HepG2 (cell line): ENCODE measurements around the gene TBR1. TPM values are rescaled to one million over a fixed set of nuclear protein-coding genes. Genes with fewer than 3 reads are reported as not detected.

ENCODE experiments used
- ATAC-seq: fragments of 200-7000 bp; cut with Tn5 transposase; 3 replicates; pipeline ENCODE4 v1.9.1; 2020; ENCODE audit warnings: mild to moderate bottlenecking, moderate library complexity
- BruUV-seq: library from RNA; stranded (reverse); fragments of 400-500 nt; replicated peaks from 2 replicates; lab custom pipeline; 2021; lab: Mats Ljungman, UMichigan
- CTCF ChIA-PET: fragments of 300-600 bp; formaldehyde crosslinking; extraction: SDS; loops from one replicate; lab custom pipeline; 2021; ENCODE audit warnings: low total read pairs, inconsistent platforms, low intra/inter-chr PET ratio; lab: Yijun Ruan, JAX
- POLR2A ChIA-PET: fragments of 350-600 bp; sonication (Branson Sonifier 250); formaldehyde crosslinking; loops from one replicate; lab custom pipeline; 2020; ENCODE audit warnings: antibody characterized with exemption, inconsistent platforms; lab: Yijun Ruan, JAX
- DNase-seq: peaks from one replicate; pipeline ENCODE4 v3.0.0-alpha.2; 2015; ENCODE audit warnings: low spot score
- FAIRE-seq: peaks from 3 replicates; lab custom pipeline; 2011; peaks lifted over from hg19 to GRCh38; lab: Jason Lieb, UNC
- H2AFZ ChIP-seq: one replicate; pipeline ENCODE4 v1.6.1; 2011; ENCODE audit warnings: low read length, inconsistent platforms
- H3K27ac ChIP-seq: fragments of 300-600 bp; 3 replicates; pipeline ENCODE4 v1.8.0; 2011; ENCODE audit warnings: mixed run types, mild to moderate bottlenecking, mixed read lengths, low read length, inconsistent platforms; ENCODE audit not compliant: insufficient read depth; ENCODE audit errors: extremely low read length
- H3K27me3 ChIP-seq, 2 experiments: fragments of 200-600 bp in 1 of 2; 2 replicates in 1 of 2; 3 replicates in 1 of 2; pipeline versions ENCODE4 v1.6.0 to v1.8.0; 2011; ENCODE audit warnings: low read length in 2 of 2, mild to moderate bottlenecking in 2 of 2, moderate library complexity in 2 of 2, inconsistent platforms in 1 of 2; ENCODE audit not compliant: insufficient read depth in 2 of 2, control insufficient read depth in 1 of 2
- H3K36me3 ChIP-seq, 2 experiments: fragments of 200-600 bp in 1 of 2; replicated peaks in 1 of 2; 2 replicates in 1 of 2; 3 replicates in 1 of 2; pipeline versions ENCODE4 v1.5.1 to v1.8.0; 2011; ENCODE audit warnings: low read length in 2 of 2, inconsistent platforms in 1 of 2; ENCODE audit not compliant: insufficient read depth in 2 of 2, control insufficient read depth in 1 of 2
- H3K4me1 ChIP-seq: 2 replicates; pipeline ENCODE4 v1.5.1; 2012; ENCODE audit warnings: low read length, inconsistent platforms; ENCODE audit not compliant: insufficient read depth
- H3K4me2 ChIP-seq: 2 replicates; pipeline ENCODE4 v1.6.0; 2011; ENCODE audit warnings: low read depth, low read length, inconsistent platforms
- H3K4me3 ChIP-seq, 3 experiments: fragments of 200-600 bp in 1 of 3; sonication (generic), shearing (Covaris generic) in 1 of 3; replicated peaks in 1 of 3; 2 replicates each; pipeline ENCODE4 v1.5.1; 2011 to 2016; ENCODE audit warnings: low read length in 3 of 3, inconsistent platforms in 2 of 3, low read depth in 2 of 3, mild to moderate bottlenecking in 2 of 3, control low read depth in 1 of 3, mixed read lengths in 1 of 3; ENCODE audit not compliant: insufficient read depth in 1 of 3
- H3K79me2 ChIP-seq: one replicate; pipeline ENCODE4 v1.6.1; 2011; ENCODE audit warnings: low read length, inconsistent platforms; ENCODE audit not compliant: insufficient read depth
- H3K9ac ChIP-seq: 2 replicates; pipeline ENCODE4 v1.6.0; 2011; ENCODE audit warnings: mild to moderate bottlenecking, low read depth, low read length, inconsistent platforms; ENCODE audit not compliant: insufficient read depth
- H3K9me3 ChIP-seq: 2 replicates; pipeline ENCODE4 v1.5.1; 2012; ENCODE audit warnings: mild to moderate bottlenecking, low read length
- H4K20me1 ChIP-seq: 2 replicates; pipeline ENCODE4 v1.6.0; 2011; ENCODE audit warnings: inconsistent platforms, mild to moderate bottlenecking, low read length, moderate library complexity; ENCODE audit not compliant: insufficient read depth
- EHMT2 ChIP-seq: fragments of 200-600 bp; sonication (generic); IDR thresholded peaks from 2 replicates; pipeline ENCODE4 v1.7.0; 2017; ENCODE audit warnings: antibody characterized with exemption, low read depth, low read length, borderline replicate concordance
- HOXA7 ChIP-seq: sonication (generic); formaldehyde crosslinking; IDR thresholded peaks from 2 replicates; pipeline ENCODE4 v1.8.1; 2022; ENCODE audit warnings: mild to moderate bottlenecking, missing genetic modification reagents, moderate library complexity
- KIAA2018 ChIP-seq: sonication (generic); formaldehyde crosslinking; IDR thresholded peaks from 2 replicates; pipeline ENCODE4 v1.5.0; 2020; ENCODE audit warnings: mild to moderate bottlenecking, missing genetic modification reagents, borderline replicate concordance
- RAD51 ChIP-seq: fragments of 450-650 bp; IDR thresholded peaks from 2 replicates; pipeline ENCODE4 v1.6.1; 2016; ENCODE audit warnings: borderline replicate concordance
- RFXANK ChIP-seq: IDR thresholded peaks from 2 replicates; pipeline ENCODE4 v1.6.1; 2016
- SALL2 ChIP-seq: sonication (generic); formaldehyde crosslinking; IDR thresholded peaks from 2 replicates; pipeline ENCODE4 v1.8.1; 2023; ENCODE audit warnings: mild to moderate bottlenecking, missing genetic modification reagents, inconsistent platforms
- SIX1 ChIP-seq: sonication (generic); formaldehyde crosslinking; IDR thresholded peaks from 2 replicates; pipeline ENCODE4 v1.4.0; 2020; ENCODE audit warnings: missing genetic modification reagents, borderline replicate concordance
- SRSF1 ChIP-seq: fragments of 200-400 bp; formaldehyde crosslinking; optimal IDR thresholded peaks from 2 replicates; pipeline ENCODE3; 2017; ENCODE audit warnings: mild to moderate bottlenecking, low read depth, low read length, moderate library complexity
- ZFP37 ChIP-seq: sonication (generic); formaldehyde crosslinking; IDR thresholded peaks from 2 replicates; pipeline ENCODE4 v1.4.0; 2020; ENCODE audit warnings: missing genetic modification reagents, borderline replicate concordance
- ZMYM3 ChIP-seq: sonication (generic); formaldehyde crosslinking; IDR thresholded peaks from 2 replicates; pipeline ENCODE4 v1.5.1; 2020; ENCODE audit warnings: mild to moderate bottlenecking, missing genetic modification reagents
- ZNF282 ChIP-seq: fragments of 450-650 bp; IDR thresholded peaks from 2 replicates; pipeline ENCODE4 v1.6.1; 2018; ENCODE audit not compliant: partially characterized antibody
- ZNF460 ChIP-seq: sonication (generic); formaldehyde crosslinking; IDR thresholded peaks from 2 replicates; pipeline ENCODE4 v1.5.1; 2020; ENCODE audit warnings: missing genetic modification reagents, mild to moderate bottlenecking, borderline replicate concordance
- ZNF709 ChIP-seq: sonication (generic); formaldehyde crosslinking; IDR thresholded peaks from 2 replicates; pipeline ENCODE4 v1.5.0; 2020; ENCODE audit warnings: mild to moderate bottlenecking, missing genetic modification reagents
- ZNF850 ChIP-seq: sonication (generic); formaldehyde crosslinking; conservative IDR thresholded peaks from 2 replicates; pipeline ENCODE4 v1.9.0; 2021; ENCODE audit warnings: mild to moderate bottlenecking, missing genetic modification reagents
- ZSCAN20 ChIP-seq: sonication (generic); formaldehyde crosslinking; IDR thresholded peaks from 2 replicates; pipeline ENCODE4 v1.4.0; 2020; ENCODE audit warnings: missing genetic modification reagents, mild to moderate bottlenecking, borderline replicate concordance
- WGBS: methylation state at CpG from one replicate; pipeline ENCODE4 v1.1.6; 2017; ENCODE audit warnings: low lambda C conversion rate; 5-methylcytosine and 5-hydroxymethylcytosine counted together
- in situ Hi-C: cut with HindIII; loops from 2 replicates; pipeline ENCODE4 v1.10.0; 2017; ENCODE audit warnings: low pct_unique_long_range_greater_than_20kb; ENCODE audit not compliant: extremely low pct_ligation_motif_present
- intact Hi-C: fragments of 100-400 bp; cut with micrococcal nuclease; formaldehyde crosslinking; loops from one replicate; pipeline ENCODE4 v1.10.0; 2022; ENCODE audit not compliant: unreplicated experiment
- polyA plus RNA-seq, 8 experiments: library from polyadenylated mRNA; depleted of rRNA in 3 of 8; stranded (reverse) in 7 of 8; unstranded in 1 of 8; fragments of >200 nt; fragmentation: Illumina TruSeq in 4 of 8; extraction: Trizol in 4 of 8; gene quantifications; 2 replicates each; pipeline versions ENCODE4 v1.2.1 to v1.2.3, GENCODE V29; 2011 to 2016; ENCODE audit warnings: low read depth in 4 of 8, missing spikeins in 1 of 8, mixed read lengths in 1 of 8; ENCODE audit not compliant: insufficient read depth in 1 of 8
- total RNA-seq, 5 experiments: library from RNA; depleted of rRNA; stranded (reverse); fragments of >200 nt; fragmentation: Illumina TruSeq; extraction: Trizol; gene quantifications; 2 replicates each; pipeline ENCODE4 v1.2.3, GENCODE V29; 2016; ENCODE audit warnings: low read depth in 1 of 5
- TF ChIP-seq, protein P1 (sequence below): sonication (generic); formaldehyde crosslinking; IDR thresholded peaks from 2 replicates; pipeline ENCODE4 v1.5.1; 2020; ENCODE audit warnings: mild to moderate bottlenecking, missing genetic modification reagents

Gene TBR1
- total and polyA plus RNA-seq, 2 of the 13 experiments (the other 11 are each of a cell fraction or from before 2014, with no cell fraction given): not detected

- Histone ChIP-seq H3K4me2 (no peak overlapping the region), H3K9me3 (no peaks in the 10 kb centered on the region), H3K4me3 (no peak overlapping the region), H3K9ac (no peak overlapping the region), H3K4me1 (no peaks in the 10 kb centered on the region), H3K27me3 (no peaks in the 10 kb centered on the region; a peak in 1 of 5 replicates), H4K20me1 (no peaks in the 10 kb centered on the region), H3K36me3 (no peaks in the 10 kb centered on the region), H3K79me2 (no peaks in the 10 kb centered on the region), H3K27ac (no peak overlapping the region), H2AFZ (no peak overlapping the region)
- POLR2A ChIA-PET: no interaction called here
- CTCF ChIA-PET: no interaction called here
- ATAC-seq: no peak
- in situ Hi-C loops: no loop called here
- FAIRE-seq: no peak
- BruUV-seq: no TSS peak
- no peak for DNase-seq
- WGBS: 0% methylated on average over 1 of the region's 1 CpG
- intact Hi-C loops: no loop called here
- TF ChIP-seq ZNF709 (CRISPR knock-in tag) (no peak), ZNF282 (no peak), EHMT2 (no peak), SRSF1 (no peak), ZNF850 (CRISPR knock-in tag) (no peak), HOXA7 (no peak), ZSCAN20 (CRISPR knock-in tag) (no peak), RAD51 (no peak), SALL2 (no peak), ZNF460 (CRISPR knock-in tag) (no peak), ZMYM3 (CRISPR knock-in tag) (no peak), KIAA2018 (CRISPR knock-in tag) (no peak), RFXANK (CRISPR knock-in tag) (no peak), SIX1 (CRISPR knock-in tag) (no peak), ZFP37 (CRISPR knock-in tag) (no peak)
- TF ChIP-seq, protein P1, sequence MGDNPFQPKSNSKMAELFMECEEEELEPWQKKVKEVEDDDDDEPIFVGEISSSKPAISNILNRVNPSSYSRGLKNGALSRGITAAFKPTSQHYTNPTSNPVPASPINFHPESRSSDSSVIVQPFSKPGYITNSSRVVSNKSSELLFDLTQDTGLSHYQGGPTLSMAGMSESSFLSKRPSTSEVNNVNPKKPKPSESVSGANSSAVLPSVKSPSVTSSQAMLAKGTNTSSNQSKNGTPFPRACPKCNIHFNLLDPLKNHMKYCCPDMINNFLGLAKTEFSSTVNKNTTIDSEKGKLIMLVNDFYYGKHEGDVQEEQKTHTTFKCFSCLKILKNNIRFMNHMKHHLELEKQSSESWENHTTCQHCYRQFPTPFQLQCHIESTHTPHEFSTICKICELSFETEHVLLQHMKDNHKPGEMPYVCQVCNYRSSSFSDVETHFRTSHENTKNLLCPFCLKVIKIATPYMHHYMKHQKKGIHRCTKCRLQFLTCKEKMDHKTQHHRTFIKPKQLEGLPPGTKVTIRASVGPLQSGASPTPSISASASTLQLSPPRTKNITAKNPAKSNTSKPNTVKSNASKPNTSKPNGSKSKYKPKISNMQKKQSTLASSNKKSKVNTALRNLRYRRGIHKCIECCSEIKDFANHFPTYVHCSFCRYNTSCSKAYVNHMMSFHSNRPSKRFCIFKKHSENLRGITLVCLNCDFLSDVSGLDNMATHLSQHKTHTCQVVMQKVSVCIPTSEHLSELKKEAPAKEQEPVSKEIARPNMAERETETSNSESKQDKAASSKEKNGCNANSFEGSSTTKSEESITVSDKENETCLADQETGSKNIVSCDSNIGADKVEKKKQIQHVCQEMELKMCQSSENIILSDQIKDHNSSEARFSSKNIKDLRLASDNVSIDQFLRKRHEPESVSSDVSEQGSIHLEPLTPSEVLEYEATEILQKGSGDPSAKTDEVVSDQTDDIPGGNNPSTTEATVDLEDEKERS (CRISPR knock-in tag): no peak
Observed at GRCh38 chr2:161434118-161434517, 18.0 kb downstream of the TBR1 start.
